ENCODE data around the gene XPNPEP3.

The XPNPEP3 gene

DNA sequence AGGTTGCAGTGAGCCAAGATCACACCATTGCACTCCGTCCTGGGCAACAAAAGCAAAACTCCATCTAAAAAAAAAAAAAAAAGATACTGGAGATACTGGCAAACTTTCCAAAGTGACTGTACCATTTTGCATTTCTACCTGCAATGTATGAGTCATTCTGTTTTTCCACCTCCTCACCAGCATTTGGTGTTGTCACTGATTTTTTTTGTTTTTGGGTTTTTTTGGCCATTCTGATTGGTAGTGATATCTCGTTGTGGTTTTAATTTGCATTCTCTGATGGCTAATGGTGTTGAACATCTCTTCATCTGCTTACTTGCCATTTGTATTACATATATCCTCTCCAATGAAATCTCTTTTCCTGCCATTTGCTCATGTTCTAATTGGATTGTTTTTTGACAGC is 82.3 kb downstream of the XPNPEP3 start:
- DNase-seq (ENCODE audit: low read depth in 2 of 2): no peak

DNA sequence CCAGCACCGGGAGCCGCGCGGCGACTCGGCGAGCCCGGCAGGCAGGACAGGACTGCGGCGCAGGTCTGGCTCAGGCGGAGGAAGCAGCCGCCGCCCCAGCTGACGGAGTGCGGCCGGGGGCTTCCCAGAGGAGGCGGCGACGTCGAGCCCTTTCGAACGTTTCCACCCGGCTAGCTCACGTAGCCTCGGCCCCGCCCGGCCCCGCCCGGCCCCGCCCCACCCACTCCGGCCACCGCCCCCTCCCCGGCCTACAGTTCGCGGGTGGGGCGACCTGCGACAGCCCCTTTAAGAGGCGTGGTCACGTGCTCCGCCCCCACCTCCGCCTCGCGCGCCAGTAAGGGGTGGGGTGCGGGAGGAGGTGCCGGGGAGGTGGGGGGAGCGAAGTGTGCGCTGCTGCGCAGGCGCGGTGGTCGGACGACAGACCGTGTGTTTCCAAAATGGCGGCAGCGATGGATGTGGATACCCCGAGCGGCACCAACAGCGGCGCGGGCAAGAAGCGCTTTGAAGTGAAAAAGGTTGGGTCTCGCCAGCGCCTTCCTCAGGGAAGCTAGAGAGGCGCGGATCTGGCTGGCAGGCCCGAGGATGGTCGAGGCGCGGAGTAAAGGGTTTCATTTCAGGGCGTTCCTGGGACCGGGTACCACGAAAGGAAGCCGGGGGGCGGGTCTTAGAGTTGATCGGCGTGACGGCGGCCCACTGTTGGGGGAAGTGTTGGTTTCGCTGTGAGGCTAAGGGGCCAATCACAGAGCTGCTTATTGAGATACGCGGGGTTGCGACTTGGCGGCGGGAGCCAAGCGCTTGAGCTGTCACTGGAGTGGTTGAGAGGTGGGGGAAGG is 94.2 kb downstream of the XPNPEP3 start, which contains the start of gene RBX1:
Gene RBX1 (plus strand): TSS at position 417 of the 833 bp plus-strand sequence. CDS start 21 bp downstream, at position 438.
- DNase-seq (ENCODE audit: low read depth in 2 of 2): peak; percentile 98

DNA sequence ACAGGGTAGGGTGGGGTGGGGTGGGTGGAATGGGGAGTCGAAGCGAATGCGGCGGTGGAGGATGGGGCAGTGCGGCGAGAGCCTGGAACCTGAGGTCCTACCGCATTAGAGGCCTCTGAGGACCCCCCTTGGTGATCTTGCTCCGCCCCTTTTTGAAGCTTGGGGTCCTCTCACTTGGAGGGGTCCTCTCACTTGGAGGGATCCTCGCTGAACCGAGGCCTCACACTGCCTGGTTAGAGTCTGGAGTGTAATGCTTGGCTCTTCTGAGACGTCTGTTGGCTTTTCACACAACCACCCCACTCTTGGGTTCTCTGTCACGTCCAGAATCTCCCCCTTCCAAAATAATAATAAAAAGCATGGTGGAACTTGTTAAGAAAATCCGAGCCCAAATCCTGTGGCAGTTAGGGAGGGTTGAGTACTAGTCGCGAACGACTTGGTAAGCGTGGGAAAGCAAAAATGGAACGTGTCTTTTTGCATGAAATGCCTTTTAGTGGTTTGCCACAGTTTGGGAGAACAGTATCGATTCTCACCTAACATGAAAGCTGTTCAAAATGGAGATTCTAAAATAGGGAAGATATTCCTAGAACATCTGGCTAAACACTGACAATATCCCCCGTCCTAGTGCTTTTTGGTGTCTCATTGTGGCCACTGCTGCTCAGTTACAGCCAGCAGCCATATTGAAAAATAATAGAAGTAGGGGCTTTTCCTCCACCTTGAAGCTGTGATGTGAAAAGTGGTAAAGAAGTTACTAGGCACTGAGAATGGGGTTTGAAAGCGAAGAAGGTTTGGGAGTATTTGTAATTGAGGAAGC is 95.1 kb downstream of the XPNPEP3 start:
- DNase-seq (ENCODE audit: low read depth in 2 of 2): no peak

DNA sequence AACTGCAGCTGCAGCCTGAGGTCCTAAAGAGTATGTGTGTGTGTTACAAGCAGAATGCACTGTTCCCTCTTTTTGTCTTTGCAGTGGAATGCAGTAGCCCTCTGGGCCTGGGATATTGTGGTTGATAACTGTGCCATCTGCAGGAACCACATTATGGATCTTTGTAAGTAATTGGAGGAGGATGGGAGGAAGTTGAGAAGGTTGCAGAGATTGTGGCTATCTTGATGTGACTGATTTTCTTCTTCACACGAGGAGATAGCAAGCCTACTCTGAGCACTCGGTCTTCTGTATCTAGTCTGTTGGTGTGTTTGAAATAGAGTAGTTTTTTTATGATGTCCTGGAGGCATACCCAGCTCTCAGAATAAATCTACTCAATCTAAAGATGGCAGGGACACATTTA is 96.5 kb downstream of the XPNPEP3 start:
- DNase-seq (ENCODE audit: low read depth in 2 of 2): no peak

DNA sequence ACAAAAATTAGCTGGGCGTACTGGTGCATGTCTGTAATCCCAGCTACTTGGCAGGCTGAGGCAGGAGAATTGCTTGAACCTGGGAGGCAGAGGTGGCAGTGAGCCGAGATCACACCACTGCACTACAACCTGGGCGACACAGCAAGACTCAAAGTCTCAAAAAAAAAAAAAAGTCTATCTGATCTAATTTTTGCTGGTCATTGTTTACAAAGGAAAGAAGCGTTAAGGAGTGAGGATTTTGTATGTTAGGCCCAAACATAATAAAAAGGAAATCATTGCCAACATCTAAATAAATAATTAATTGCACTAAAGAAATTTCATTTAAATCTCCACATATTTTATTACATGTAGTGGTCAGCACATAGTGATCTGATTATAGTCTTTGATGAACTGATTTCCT is 97.2 kb downstream of the XPNPEP3 start:
- no peak for DNase-seq (ENCODE audit: low read depth in 2 of 2)

DNA sequence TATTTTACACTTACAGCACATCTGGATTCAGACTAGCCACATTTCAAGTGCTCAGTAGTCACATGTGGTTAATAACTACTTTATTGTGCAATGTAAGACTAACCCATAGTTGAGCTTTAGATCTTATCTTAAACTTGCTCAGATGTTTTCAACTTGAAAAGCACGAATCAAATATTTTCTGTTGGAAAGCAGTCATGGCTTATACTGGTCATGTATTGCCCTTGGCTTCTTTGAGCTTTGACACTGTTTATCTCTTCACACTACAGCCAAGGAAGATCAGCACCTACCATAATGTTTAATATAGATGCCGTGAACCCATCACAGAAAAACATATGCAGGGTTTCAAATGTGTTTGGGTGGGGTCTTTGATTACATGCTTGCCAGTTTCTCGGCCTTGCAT is 98.6 kb downstream of the XPNPEP3 start:
- no peak for DNase-seq (ENCODE audit: low read depth in 2 of 2)

DNA sequence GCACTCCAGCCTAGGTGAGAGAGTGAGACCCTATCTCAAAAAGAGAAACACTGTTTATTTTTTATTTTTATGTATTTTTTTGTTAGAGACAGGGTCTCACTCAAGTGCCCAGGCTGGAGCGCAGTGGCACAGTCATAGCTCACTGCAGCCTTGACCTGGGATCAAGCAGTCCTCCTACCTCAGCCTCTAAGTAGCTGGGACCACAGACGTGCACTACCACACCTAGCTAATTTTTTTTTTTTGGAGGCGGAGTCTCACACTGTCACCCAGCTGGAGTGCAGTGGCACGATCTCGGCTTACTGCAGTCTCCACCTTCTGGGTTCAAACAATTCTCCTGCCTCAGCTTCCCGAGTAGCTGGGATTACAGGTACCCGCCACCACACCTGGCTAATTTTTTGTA is 100.7 kb downstream of the XPNPEP3 start:
- no peak for DNase-seq (ENCODE audit: low read depth in 2 of 2)

DNA sequence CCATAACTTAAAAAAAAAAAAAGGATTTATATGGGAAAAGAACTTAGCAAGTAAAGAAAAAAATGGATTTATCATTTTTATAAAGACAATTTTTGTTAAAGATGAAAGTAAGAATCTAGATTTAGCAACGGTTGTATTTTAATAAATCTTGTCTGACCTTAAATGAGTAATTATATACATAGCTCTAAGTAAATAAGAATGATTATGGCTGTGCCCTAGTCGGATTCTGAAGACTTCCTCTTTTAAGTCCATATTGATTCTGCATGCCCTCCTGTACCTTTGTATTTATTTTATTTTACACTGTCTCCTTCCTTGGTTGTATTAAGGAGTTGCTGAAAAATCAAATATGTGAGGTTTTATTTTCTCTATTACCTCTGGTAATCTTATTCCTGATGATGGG is 101.4 kb downstream of the XPNPEP3 start:
- no peak for DNase-seq (ENCODE audit: low read depth in 2 of 2)

DNA sequence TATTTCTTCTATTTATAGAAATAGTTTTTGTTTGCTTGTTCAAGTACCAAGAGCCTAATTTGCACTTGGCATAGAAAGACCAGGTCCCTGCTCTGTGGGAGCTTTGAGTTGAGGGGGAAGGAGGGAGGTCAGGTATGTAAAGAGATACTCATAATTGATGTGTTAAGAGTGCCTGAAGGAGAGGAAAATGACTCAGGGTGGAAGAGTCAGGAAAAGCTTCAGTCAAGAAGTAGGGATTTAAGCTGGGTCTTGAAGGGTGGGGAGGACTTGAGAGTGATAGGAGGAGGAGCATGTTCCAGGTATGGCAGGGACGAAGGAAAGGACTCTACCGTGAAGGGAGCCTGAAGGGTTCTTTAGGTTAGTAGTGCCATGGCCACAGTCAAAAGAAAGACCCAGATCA is 103.2 kb downstream of the XPNPEP3 start:
- no peak for DNase-seq (ENCODE audit: low read depth in 2 of 2)

DNA sequence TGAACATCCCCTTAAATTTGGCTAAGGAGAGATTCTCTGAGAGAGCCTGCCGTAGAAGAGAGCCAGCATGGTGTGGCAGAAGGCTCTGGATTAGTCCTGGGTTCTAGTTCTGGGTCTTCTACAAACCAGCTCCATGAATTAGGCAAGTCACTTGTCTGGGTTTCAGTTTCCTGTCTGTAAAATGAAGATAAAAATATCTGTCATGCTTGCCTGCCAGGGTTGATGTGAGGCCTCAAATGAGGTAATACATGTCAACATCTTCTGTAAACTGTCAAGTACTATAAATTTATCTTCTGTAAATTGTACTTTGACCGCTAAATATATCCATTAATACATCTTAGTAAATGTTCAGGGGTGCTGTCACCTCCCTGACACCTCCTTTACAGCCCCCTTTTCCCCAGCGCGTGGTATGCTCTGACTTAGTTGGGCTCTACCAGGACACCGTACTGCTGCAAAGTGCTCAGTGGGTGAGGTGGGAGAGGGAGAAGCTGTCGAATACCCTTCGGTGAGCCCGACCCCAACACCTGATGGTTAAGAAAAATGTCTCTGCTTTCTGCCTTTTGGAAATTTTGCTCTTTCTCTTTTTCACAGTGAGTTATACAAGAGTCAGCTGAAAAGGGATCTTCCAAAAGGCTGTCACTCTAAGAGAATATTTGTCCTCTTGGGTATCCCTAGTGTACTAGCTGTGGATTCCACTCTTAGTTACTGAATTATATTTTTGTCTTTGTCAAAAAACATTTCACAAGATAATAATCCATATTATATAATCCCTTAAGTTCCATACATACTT is 109.2 kb downstream of the XPNPEP3 start:
- no peak for DNase-seq (ENCODE audit: low read depth in 2 of 2)

DNA sequence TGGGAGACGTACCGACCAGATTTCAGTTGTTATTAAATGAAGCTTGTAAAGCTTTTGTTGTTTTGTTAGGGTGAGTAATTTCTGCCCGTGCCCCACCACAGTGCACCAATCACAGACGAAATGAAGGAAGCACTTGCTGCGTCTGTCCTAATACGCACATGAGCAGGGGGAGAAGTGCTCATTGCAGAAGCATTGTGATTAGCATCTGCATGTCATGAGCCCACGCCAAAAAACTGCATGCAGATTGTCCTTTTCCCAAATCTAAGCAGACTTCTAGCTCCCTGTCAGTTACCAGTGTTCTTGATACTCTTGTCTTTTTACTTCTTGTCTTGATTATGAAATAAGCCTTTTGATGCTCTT is 109.8 kb downstream of the XPNPEP3 start:
- no peak for DNase-seq (ENCODE audit: low read depth in 2 of 2)

DNA sequence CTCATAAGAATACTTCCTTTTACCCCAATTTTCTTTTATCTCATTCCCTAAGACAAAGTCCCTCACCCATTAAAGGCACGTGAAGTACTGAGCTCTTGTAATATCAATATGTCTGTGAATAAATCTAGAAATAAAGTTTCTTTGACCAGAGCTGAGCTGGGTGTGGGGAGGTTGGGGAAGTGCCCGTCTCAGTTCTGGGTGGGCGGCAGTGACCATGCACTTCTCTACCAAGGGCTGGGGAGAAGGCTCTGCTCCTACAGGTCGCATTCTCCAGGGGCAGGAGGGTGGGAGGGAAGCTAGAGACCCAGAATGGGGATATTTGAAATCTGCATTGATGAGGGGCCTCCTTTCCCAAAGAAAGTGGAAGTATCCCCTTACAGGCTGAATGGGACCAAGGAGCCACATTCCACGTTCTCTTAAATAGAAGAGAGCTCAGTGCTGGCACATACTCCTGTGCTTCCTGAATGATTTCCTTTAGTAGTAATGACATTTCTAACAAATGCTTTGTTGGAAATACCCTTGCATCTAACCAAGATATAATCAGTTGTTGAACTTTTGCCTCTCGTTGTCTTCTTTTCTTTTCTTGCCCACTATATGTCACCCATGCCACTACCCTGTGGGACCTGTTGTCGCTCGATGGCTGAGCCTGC is 110.3 kb downstream of the XPNPEP3 start:
- DNase-seq (ENCODE audit: low read depth in 2 of 2): no peak

DNA sequence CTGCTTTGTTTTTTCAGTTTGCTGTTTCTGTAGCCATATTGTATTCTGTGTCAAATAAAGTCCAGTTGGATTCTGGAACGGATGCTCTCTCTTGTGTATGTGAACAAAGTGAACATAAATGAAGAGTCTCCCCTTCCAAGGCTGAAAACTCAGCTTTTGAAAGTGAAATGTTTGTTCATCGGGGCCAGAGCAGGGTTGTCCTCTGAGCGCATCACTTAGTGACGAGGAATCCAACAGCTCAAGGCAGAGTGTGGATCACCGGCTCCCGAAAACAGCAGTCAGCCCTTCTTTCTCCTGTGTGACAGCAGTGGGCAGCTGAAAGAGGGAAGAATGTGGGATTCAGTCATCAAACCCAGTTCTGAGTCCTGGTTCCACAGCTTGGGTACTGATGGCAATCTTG is 115.6 kb downstream of the XPNPEP3 start:
- DNase-seq (ENCODE audit: low read depth in 2 of 2): no peak

DNA sequence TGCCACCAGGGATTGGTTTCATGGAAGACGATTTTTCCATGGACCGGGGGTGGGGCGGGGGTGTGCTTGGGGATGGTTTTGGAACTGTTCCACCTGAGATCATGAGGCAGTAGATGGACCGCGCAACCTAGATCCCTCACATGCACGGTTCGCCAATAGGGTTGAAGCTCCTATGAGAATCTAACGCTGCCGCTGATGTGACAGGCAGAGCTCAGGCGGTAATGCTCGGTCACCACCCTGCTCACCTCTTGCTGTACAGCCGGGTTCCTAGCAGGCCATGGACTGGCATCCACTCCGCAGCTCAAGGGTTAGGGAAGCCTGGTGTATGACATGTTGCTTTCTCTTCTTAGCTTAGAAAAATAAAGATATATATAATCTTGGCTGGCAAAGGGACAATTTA is 116.2 kb downstream of the XPNPEP3 start:
- no peak for DNase-seq (ENCODE audit: low read depth in 2 of 2)

DNA sequence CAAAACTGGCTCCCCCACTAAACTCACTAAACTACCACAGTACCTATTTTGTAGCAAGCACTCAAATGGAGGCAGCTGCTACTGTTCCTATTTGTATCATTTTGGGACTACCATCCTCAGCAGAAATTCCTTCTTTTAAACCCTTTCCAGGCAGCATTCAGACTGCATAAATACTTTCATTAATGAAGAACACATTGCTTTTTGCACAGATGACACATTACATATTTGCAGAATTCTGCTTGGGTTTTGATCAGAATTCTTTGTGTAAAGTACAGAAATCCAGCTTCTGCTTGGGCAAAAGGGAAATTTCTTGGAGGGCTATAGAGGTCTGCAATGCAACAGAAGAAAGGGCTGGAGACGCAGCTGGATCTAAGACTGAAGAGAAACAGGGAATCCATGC is 118.4 kb downstream of the XPNPEP3 start:
- DNase-seq (ENCODE audit: low read depth in 2 of 2): no peak

DNA sequence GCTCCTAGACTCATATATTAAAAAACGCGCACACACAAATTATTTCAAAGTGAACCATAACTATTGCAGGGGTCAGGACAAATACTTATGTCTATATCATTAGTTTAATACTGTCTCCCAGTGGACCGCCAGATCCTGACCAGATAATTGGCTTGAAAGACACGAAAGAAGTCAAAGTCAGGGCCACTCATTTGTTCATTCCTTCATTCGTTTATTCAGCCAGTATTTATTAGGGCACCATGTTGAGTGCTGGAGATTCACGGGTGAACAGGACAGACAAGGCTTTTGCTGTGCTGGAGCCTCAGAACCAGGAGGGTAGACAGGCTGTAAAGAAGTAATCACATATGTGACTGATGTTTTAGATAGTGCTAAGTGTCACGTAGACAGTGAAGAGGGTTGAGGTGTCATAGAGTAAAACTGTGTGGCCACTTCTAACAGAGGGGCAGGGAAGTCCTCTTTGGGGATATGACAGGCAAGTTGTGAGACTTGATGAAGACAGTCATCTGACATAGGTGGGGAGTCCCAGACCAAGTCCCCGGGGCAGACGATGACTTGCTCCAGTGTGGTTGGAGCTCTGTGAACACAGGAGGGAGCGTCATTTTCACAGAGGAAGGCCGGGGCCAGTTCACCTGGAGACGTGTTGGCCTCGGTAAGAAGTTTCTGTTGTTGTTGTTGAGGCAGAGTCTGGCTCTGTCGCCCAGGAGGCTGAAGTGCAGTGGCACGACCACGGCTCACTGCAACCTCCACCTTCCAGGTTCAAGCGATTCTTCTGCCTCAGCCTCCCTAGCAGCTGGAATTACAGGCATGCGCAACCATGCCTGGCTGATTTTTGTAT is 120.1 kb downstream of the XPNPEP3 start:
- no peak for DNase-seq (ENCODE audit: low read depth in 2 of 2)

DNA sequence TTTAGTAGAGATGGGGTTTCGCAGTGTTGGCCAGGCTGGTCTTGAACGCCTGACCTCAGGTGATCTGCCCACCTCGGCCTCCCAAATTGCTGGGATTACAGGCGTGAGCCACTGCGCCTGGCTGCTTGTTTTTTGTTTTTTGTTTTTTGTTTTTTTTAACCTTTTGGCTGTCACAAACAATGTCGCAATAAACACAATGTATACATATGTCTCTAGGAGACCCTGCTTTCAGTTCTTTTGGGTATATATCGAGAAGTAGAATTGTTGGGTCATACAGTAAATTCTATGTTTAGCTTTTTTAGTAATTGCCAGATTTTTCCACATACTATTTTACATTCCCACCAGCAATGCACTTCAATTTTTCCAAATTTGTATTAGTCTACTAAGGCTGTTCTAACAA is 122.2 kb downstream of the XPNPEP3 start:
- no peak for DNase-seq (ENCODE audit: low read depth in 2 of 2)

DNA sequence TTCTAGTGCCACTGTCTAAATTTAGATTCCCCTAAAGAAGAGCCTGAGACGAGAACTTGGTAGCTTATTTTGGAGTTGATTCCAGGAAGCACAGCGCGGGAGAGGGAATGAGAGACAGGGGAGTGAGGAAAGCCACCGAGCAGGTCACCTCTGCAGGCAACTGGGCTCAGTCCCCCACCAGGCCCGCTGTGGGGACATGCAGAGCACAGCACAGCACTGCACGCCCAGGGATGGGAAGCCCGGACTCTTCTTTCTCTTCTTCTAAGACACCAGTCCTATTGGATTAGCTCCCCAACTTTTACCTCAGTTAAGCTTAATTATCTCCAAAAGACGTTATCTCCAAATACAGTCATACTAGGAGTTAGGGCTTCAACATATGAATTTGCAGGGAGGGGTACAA is 122.9 kb downstream of the XPNPEP3 start:
- no peak for DNase-seq (ENCODE audit: low read depth in 2 of 2)
